GM18520 (cell line): ENCODE data around the gene CBS.
A peak's percentile ranks its signal among the peaks of the same experiment; 100 is the strongest.
"Not testable (repeated sequence)": the region's sequence is repeated elsewhere in the genome, so short reads cannot be mapped to it uniquely, and the experiment has no call there.

Source experiments
- ATAC-seq: cut with Tn5 transposase; IDR thresholded peaks from one replicate; pipeline ENCODE4 v1.9.1; 2021; ENCODE audit not compliant: unreplicated experiment

Gene CBS

GRCh38 chr21:43075170-43076022, at the start of gene CBS:
Gene CBS, minus strand, starts transcription at chr21:43075835. Its CDS starts 3,642 bp downstream, at chr21:43072193.
- ATAC-seq, result not testable (repeated sequence)

- ATAC-seq, result not testable (repeated sequence)
Observed at GRCh38 chr21:43115956-43116355, 40.3 kb upstream of the CBS start.

GRCh38 chr21:43114483-43114882, 38.8 kb upstream of the CBS start:
- ATAC-seq, result not testable (repeated sequence)

GRCh38 chr21:43109006-43109405, 33.4 kb upstream of the CBS start:
- ATAC-seq, result not testable (repeated sequence)

DNA sequence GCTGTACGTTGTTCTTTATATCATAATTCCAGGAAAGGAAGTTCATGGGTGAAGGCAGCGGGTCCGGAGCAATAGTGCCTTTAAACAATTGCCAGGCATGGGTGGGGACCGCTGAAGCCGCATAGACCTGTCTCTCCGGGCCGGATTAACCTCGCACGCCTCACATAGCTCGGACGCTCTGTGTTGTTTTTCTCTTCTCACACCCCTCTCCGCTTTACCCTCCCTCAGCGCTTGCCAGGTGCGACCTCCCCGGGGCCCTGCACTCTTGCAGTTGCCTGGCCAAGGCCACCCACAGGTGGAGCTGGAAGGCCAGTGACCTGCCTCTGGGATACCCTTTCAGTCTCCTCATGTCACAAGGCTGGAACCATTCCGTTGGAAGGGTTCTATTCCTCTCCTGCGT, 32.5 kb upstream of the CBS start:
- ATAC-seq, result not testable (repeated sequence)

- ATAC-seq, result not testable (repeated sequence)
Observed at GRCh38 chr21:43107794-43108137, 32.1 kb upstream of the CBS start.

GRCh38 chr21:43106965-43107793, 31.5 kb upstream of the CBS start, which contains the start of gene U2AF1:
Gene U2AF1, minus strand, starts transcription at chr21:43107570. Its CDS starts 76 bp downstream, at chr21:43107494.
- ATAC-seq, result peak; percentile 57

DNA sequence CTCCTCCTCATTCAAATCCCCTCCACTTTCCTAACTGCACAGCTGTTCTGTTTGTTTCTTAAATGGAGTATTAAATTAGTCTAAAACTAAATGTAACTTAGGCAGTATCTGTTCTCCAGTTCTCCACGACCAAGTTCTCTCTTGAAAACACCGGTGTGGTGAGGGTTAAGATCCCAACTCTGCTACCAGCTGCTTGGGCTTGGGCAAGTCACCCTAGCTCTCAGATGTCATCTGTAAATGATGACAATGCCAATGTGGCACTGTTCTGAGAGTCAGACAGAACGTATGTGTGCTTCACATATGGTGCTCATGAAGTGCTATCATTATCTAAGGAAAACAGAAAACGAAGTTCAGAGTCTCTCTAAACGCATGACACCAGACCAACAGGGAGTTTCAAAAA, 29.0 kb upstream of the CBS start:
- ATAC-seq, result not testable (repeated sequence)

GRCh38 chr21:43102281-43102680, 26.6 kb upstream of the CBS start:
- not testable (repeated sequence) for ATAC-seq

- ATAC-seq, result not testable (repeated sequence)
Observed at GRCh38 chr21:43101676-43102075, 26.0 kb upstream of the CBS start.

- ATAC-seq, result not testable (repeated sequence)
Observed at GRCh38 chr21:43101000-43101399, 25.4 kb upstream of the CBS start.

- not testable (repeated sequence) for ATAC-seq
Observed at GRCh38 chr21:43091979-43092614, 16.5 kb upstream of the CBS start.

GRCh38 chr21:43090947-43091346, 15.3 kb upstream of the CBS start:
- not testable (repeated sequence) for ATAC-seq

DNA sequence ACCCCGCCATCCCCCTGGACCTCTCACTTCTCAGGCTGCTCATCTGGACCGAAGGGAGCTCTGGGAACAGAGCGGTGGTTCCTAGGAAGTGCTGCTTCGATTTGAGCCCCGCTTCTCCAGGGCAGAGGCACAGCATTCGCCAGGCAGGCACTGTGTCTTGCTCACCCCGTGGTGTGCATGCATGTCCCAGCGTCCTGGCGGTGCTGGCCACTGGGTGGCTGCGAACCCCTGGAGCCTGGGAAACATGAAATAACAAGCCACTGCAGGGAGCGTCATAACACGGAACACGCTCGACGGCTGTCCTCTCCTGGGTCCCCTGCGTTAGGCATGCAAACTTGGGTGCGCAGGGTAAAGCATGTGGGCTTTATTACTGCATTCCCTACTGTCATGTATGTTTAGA, 13.8 kb upstream of the CBS start:
- ATAC-seq, result not testable (repeated sequence)

GRCh38 chr21:43082587-43083300, 7.1 kb upstream of the CBS start:
- not testable (repeated sequence) for ATAC-seq

DNA sequence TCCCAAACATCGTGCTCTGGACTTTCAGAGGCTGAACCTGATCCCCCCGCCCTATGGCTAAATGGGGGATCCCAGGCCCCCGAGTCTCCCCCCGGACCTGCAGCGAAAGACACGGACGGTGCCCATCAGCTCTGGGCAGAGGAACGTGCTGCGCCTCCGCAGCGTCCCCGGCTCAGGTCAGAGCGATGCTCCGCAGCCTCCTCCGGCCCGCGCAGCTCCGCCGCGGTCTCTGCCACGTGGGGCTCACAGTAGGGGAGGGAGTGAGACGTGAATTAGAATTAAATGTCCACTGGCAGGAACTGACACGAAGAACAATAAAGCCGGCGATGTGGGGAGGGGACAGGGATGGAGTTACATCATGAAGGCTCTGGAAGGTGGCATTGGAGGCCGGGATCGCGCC, 1.0 kb upstream of the CBS start:
- ATAC-seq, result not testable (repeated sequence)

DNA sequence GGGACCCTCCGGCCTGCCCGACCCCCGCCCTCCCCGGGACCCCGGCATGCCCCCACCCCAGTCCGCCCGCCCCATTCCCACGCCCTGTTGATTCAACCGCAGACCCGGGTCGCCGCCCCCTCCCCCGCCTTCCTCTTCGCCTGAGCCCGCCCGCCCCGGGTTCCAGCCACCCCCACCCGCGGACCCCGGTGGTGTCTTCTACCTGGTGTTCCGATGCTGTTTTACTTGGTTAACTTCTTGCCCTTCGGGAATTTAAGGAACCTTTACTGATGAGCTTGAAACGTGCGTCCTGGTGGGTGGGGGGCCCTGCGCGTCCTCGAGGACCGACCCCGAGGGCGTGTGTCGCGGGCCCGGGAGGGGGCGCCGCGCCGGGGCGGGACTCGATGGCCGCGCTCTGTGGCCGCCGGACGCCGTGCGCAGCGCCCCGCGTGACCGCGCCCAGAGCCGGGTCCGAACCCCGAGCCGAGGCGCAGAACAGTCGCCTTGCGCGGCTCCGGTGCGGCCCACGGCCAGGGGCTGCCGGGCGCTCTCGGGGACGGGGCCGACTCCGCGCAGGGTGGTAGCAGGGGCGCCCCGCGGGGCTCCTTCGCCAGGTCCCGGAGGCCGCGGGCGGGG, 495 bp upstream of the CBS start:
- not testable (repeated sequence) for ATAC-seq

GRCh38 chr21:43074401-43075169, 1.1 kb downstream of the CBS start:
- ATAC-seq, result not testable (repeated sequence)

DNA sequence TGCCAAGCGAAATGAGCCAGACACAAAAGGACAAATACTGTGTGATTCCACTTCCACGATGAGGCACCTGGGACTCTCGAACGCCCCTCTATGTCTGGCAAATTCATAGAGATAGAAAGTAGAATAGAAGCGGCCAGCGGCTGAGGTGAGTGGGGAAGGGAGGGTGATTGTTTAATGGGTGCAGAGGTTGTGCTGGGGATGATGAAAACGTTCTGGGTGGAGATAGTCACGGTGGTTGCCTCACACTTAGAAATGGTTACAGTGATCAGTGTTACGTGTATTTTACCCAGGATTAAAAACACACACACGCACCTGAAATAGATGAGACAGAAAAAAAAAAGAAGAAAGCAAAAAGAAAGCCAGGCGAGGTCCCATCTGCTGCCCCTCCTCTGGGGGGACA, 2.9 kb downstream of the CBS start:
- ATAC-seq, result not testable (repeated sequence)
